ENCODE measurements around the gene ASB6.

ASB6 gene

GRCh38 chr9:129591916-129592315, 50.0 kb downstream of the ASB6 start:
- no peak for TF ChIP-seq SPI1 (IDR thresholded peaks at IDR 0.05; ENCODE audit: borderline replicate concordance, low read depth)
- TF ChIP-seq, protein P1, sequence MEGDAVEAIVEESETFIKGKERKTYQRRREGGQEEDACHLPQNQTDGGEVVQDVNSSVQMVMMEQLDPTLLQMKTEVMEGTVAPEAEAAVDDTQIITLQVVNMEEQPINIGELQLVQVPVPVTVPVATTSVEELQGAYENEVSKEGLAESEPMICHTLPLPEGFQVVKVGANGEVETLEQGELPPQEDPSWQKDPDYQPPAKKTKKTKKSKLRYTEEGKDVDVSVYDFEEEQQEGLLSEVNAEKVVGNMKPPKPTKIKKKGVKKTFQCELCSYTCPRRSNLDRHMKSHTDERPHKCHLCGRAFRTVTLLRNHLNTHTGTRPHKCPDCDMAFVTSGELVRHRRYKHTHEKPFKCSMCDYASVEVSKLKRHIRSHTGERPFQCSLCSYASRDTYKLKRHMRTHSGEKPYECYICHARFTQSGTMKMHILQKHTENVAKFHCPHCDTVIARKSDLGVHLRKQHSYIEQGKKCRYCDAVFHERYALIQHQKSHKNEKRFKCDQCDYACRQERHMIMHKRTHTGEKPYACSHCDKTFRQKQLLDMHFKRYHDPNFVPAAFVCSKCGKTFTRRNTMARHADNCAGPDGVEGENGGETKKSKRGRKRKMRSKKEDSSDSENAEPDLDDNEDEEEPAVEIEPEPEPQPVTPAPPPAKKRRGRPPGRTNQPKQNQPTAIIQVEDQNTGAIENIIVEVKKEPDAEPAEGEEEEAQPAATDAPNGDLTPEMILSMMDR (IDR thresholded peaks at IDR 0.05; ENCODE audit: insufficient read depth, low read length) = no peak
- TF ChIP-seq GABPA (IDR thresholded peaks at IDR 0.05; ENCODE audit: low read depth) = no peak
- no peak for TF ChIP-seq REST (IDR thresholded peaks at IDR 0.05; ENCODE audit: insufficient replicate concordance, low read depth)
- TF ChIP-seq POLR2AphosphoS5 (IDR thresholded peaks at IDR 0.05; ENCODE audit: low read depth) = no peak
- no peak overlapping the region for H3K4me3 ChIP-seq (replicated peaks; ENCODE audit: insufficient read depth, low read length)
- DNase-seq (ENCODE audit: low read depth in 1 of 2, low spot score in 1 of 2) = no peak
- no peak overlapping the region for H3K27ac ChIP-seq (replicated peaks)
- H3K27me3 ChIP-seq (ENCODE audit: insufficient read depth, poor library complexity, severe bottlenecking) = no peaks in the 10 kb centered on the region

- Histone ChIP-seq H3K27ac (replicated peaks) (no peak overlapping the region), H3K4me3 (replicated peaks; ENCODE audit: insufficient read depth, low read length) (no peak overlapping the region), H3K27me3 (ENCODE audit: insufficient read depth, poor library complexity, severe bottlenecking) (no peaks in the 10 kb centered on the region)
- DNase-seq (ENCODE audit: low read depth in 1 of 2, low spot score in 1 of 2) = no peak
- TF ChIP-seq REST (IDR thresholded peaks at IDR 0.05; ENCODE audit: insufficient replicate concordance, low read depth) = no peak
- no peak for TF ChIP-seq POLR2AphosphoS5 (IDR thresholded peaks at IDR 0.05; ENCODE audit: low read depth)
- TF ChIP-seq, protein P1 (IDR thresholded peaks at IDR 0.05; ENCODE audit: insufficient read depth, low read length) = no peak
- TF ChIP-seq SPI1 (IDR thresholded peaks at IDR 0.05; ENCODE audit: borderline replicate concordance, low read depth) = no peak
- no peak for TF ChIP-seq GABPA (IDR thresholded peaks at IDR 0.05; ENCODE audit: low read depth)
Measured at GRCh38 chr9:129590466-129590865, 51.5 kb downstream of the ASB6 start.

DNA sequence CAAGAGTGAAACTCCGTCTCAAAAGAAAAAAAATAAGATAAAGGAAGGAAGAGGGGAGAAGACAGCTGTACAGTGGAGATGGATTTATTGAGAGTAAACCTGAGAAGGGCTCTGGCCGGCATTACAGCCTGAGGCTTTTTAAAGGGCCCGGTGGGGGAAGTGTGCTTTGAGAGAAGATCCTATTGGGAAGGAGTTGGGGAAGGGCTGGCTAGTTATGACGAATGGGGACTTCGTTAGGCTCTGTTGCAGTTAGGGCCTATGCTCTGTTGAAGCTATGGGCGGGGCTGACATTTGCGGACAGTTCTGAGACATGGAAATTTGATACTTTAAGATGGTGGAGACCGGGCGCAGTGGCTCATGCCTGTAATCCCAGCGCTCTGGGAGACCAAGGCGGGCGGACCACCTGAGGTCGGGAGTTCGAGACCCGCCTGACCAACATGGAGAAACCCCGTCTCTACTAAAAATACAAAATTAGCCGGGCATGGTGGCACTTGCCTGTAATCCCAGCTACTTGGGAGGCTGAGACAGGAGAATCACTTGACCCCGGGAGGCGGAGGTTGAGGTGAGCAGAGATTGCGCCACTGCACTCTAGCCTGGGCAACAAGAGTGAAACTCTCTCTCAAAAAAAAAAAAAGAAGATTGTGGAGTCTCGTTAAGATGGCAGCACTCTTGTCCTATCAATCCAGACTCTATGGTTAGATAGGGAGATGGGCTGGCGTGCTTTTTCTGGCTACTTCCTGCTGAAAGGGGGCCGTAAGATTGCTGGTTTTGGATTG, 54.3 kb downstream of the ASB6 start:
- DNase-seq (ENCODE audit: low read depth in 1 of 2, low spot score in 1 of 2) = no peak
- H3K27ac ChIP-seq (replicated peaks) = no peak overlapping the region
- H3K4me3 ChIP-seq (replicated peaks; ENCODE audit: insufficient read depth, low read length) = no peak overlapping the region
- no peak for TF ChIP-seq SPI1 (IDR thresholded peaks at IDR 0.05; ENCODE audit: borderline replicate concordance, low read depth)
- no peaks in the 10 kb centered on the region for H3K27me3 ChIP-seq (ENCODE audit: insufficient read depth, poor library complexity, severe bottlenecking)

DNA sequence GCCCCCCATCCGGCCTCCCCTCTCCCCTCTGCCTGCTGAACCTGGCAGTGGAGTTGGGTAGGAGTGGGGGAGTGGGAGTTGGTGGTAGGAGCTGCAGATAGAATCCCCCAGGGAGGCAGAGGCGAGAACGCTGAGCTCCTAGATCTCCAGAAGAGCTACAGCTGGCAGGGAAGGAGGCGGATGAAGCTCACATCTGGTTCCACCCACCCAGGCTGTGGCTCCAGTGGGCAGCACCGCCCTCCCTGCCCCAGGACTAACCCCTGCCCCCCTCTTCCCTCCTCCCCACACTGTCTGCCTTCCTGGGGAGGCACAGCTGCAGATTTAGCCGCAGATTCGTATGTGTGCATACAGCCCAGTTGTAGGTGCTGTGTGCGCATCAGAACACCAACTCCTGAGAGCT, 55.3 kb downstream of the ASB6 start:
- H3K27ac ChIP-seq (replicated peaks) = no peak overlapping the region
- H3K4me3 ChIP-seq (replicated peaks; ENCODE audit: insufficient read depth, low read length) = no peak overlapping the region
- no peak for DNase-seq (ENCODE audit: low read depth in 1 of 2, low spot score in 1 of 2)
- H3K27me3 ChIP-seq (ENCODE audit: insufficient read depth, poor library complexity, severe bottlenecking) = no peaks in the 10 kb centered on the region
- TF ChIP-seq POLR2AphosphoS5 (IDR thresholded peaks at IDR 0.05; ENCODE audit: low read depth) = no peak
- TF ChIP-seq GABPA (IDR thresholded peaks at IDR 0.05; ENCODE audit: low read depth) = no peak
- TF ChIP-seq, protein P1 (IDR thresholded peaks at IDR 0.05; ENCODE audit: insufficient read depth, low read length) = no peak
- TF ChIP-seq SPI1 (IDR thresholded peaks at IDR 0.05; ENCODE audit: borderline replicate concordance, low read depth) = no peak
- TF ChIP-seq REST (IDR thresholded peaks at IDR 0.05; ENCODE audit: insufficient replicate concordance, low read depth) = no peak

Measured in HL-60 (cell line).